Measurements from ENCODE around the gene VANGL2.

VANGL2 gene

DNA sequence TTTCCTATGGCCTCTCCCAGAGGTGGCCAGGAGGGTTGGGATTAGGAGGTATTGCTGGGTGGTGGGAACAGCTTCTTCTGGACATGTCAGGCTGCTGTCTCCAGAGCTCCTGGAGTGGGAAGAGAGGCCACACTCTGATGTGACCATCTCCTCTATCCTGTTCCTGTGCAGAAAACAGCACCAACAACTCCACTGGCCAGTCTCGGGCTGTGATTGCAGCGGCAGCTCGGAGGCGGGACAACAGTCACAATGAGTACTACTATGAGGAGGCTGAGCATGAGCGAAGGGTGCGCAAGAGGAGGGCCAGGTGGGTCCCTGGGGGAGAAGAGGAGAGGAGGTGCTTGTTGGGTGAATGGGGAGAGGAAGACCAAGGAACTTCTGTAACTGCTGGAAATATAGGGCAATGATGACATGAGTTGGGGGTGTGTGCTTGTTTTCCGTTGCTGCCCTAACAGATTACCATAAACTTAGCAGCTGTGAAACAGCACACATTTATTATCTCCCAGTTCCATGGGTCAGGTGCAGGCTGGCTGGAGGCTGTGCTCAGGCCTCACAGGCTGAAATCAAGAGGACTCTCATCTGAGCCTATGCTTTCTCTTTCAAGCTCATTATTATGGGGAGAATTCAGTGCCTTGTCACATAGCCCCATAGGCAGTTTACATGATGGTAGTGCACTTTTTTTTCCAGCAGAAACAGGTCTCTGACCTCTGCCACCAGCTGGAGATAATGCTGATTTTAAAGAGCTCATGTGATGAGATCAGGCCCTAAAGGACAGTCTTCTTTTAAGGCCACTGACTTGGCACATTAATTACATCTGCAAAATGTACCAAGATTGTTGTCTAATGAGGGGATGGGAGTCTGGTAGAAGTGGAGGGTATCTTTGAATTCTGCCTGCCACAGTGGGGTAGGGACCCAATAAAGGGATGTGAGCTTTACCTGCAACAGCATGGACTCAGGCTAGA lies 20.8 kb downstream of the VANGL2 start:
- Histone ChIP-seq H3K27me3 (ENCODE audit: insufficient read depth, low read length) (no peaks in the 10 kb centered on the region), H3K9ac (ENCODE audit: low read depth, low read length) (no peak overlapping the region), H3K27ac (ENCODE audit: low read length) (no peak overlapping the region), H3K4me1 (ENCODE audit: insufficient read depth, low read length) (no peaks in the 10 kb centered on the region), H3K9me3 (ENCODE audit: insufficient read depth, low read depth, low read length) (no peaks in the 10 kb centered on the region), H3K36me3 (ENCODE audit: insufficient read depth, low read depth, low read length) (peaks cover 96% of the 10 kb centered on the region), H3K4me3 (ENCODE audit: low read length) (no peak overlapping the region)

DNA sequence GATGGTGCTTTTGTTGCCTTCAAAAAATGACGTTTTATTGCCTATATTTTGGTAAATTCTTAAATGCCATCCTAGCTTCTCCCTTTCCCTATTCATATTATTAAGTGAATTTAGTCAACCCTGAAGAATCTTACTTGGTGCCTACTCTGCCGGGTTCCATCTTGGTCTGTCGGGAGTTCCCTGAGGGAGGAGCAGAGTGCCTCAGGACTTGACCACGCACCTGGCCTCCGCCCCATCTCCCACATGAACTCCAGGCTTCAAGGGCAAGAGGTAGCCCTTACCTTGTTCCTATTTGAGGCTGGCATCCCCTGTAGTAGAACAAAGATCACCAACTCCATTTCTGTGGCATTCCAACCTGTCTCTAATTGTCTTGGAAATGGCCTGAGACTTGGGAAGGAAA lies 21.5 kb downstream of the VANGL2 start:
- H3K9ac ChIP-seq (ENCODE audit: low read depth, low read length), result no peak overlapping the region
- no peaks in the 10 kb centered on the region for H3K27me3 ChIP-seq (ENCODE audit: insufficient read depth, low read length)
- no peak overlapping the region for H3K4me3 ChIP-seq (ENCODE audit: low read length)
- peaks cover 97% of the 10 kb centered on the region for H3K36me3 ChIP-seq (ENCODE audit: insufficient read depth, low read depth, low read length)
- no peak overlapping the region for H3K27ac ChIP-seq (ENCODE audit: low read length)
- H3K9me3 ChIP-seq (ENCODE audit: insufficient read depth, low read depth, low read length), result no peaks in the 10 kb centered on the region
- no peaks in the 10 kb centered on the region for H3K4me1 ChIP-seq (ENCODE audit: insufficient read depth, low read length)

DNA sequence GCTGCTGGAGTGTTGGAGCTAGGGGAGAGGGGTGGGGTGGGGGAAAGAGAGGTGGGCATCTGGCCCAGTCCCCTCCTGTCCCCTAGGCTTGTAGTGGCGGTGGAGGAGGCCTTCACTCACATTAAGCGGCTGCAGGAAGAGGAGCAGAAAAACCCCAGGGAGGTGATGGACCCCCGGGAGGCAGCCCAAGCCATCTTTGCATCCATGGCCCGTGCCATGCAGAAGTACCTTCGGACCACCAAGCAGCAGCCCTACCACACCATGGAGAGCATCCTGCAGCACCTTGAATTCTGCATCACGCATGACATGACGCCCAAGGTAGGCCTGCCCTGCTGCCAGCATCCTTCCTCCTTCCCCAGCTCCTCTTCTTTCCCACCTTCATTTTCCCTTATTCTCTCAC lies 23.6 kb downstream of the VANGL2 start:
- Histone ChIP-seq H3K9ac (ENCODE audit: low read depth, low read length) (no peak overlapping the region), H3K9me3 (ENCODE audit: insufficient read depth, low read depth, low read length) (no peaks in the 10 kb centered on the region), H3K4me1 (ENCODE audit: insufficient read depth, low read length) (no peaks in the 10 kb centered on the region; the same call in 1 of the 2 replicates), H3K27me3 (ENCODE audit: insufficient read depth, low read length) (no peaks in the 10 kb centered on the region), H3K36me3 (ENCODE audit: insufficient read depth, low read depth, low read length) (peaks cover 90% of the 10 kb centered on the region), H3K27ac (ENCODE audit: low read length) (no peak overlapping the region), H3K4me3 (ENCODE audit: low read length) (no peak overlapping the region)

DNA sequence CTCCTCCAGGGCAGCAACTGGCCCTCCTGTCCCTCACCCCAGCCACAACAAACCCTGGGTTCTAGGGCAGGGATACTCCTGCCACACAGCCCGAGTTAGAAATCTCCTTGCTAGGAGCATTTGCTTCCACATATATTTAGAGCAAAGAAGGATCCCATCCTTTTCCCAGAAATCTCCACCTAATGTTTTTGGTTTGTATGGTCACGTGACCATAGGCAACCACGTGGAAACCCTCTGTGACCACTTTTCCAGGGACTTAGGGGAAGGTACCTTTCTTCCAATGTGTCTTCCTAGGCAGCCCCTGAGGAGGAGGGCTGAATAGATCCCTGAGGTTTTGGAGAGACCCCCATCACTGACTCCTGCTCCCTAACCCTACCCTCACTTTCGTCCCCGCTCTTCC lies 25.5 kb downstream of the VANGL2 start:
- Histone ChIP-seq H3K4me3 (ENCODE audit: low read length) (no peak overlapping the region), H3K9me3 (ENCODE audit: insufficient read depth, low read depth, low read length) (no peaks in the 10 kb centered on the region), H3K36me3 (ENCODE audit: insufficient read depth, low read depth, low read length) (peaks cover 72% of the 10 kb centered on the region), H3K27me3 (ENCODE audit: insufficient read depth, low read length) (no peaks in the 10 kb centered on the region), H3K4me1 (ENCODE audit: insufficient read depth, low read length) (no peaks in the 10 kb centered on the region; the same call in 1 of the 2 replicates), H3K9ac (ENCODE audit: low read depth, low read length) (no peak overlapping the region), H3K27ac (ENCODE audit: low read length) (no peak overlapping the region)

DNA sequence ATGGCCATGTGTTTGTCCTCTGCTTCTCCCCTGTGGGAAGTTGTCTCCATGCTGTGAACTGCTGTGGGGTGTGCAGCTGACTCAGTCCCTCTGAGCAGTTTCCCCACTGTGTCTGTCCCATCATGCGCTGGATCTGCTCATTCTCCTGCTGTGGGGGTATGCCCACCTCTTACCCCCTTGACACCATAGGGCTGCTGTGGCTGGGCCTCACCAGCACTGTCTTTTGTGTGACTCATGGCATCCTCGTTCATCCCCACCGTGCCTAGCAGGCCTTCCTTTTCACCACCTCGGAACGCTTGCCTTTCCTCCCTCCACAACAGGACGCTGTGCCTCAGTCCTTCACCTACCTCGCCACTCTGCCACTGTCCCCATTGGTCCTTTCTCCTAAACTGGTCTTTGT lies 27.3 kb downstream of the VANGL2 start:
- H3K27ac ChIP-seq (ENCODE audit: low read length), result no peak overlapping the region

DNA sequence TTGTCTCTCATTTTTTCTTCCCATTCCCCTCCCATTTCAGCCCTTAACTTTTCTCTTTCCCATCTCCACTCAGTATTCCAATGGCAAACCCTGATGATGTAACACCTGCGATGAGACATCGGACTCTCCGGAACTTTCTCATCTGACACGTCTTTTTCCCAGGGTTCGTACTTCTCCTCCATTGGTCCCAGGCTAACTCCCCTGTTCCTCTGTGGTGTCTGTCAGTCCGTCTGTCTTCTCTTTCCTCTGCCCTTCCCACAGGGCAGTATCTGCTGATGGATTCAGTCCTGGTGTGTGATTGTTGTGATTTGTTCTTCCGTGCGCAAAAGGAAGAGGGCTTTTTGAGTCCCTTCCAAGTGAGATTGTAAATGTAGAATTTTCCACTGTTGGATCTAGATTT lies 27.7 kb downstream of the VANGL2 start:
- no peaks in the 10 kb centered on the region for H3K27me3 ChIP-seq (ENCODE audit: insufficient read depth, low read length)
- H3K4me1 ChIP-seq (ENCODE audit: insufficient read depth, low read length), result no peaks in the 10 kb centered on the region; the same call in 1 of the 2 replicates
- H3K9me3 ChIP-seq (ENCODE audit: insufficient read depth, low read depth, low read length), result no peaks in the 10 kb centered on the region
- peaks cover 50% of the 10 kb centered on the region for H3K36me3 ChIP-seq (ENCODE audit: insufficient read depth, low read depth, low read length)
- H3K27ac ChIP-seq (ENCODE audit: low read length), result no peak overlapping the region
- H3K9ac ChIP-seq (ENCODE audit: low read depth, low read length), result no peak overlapping the region
- no peak overlapping the region for H3K4me3 ChIP-seq (ENCODE audit: low read length)

More for the DNA sequence above, 27.3 kb downstream of the VANGL2 start:
- Histone ChIP-seq H3K9ac (ENCODE audit: low read depth, low read length) (no peak overlapping the region), H3K4me1 (ENCODE audit: insufficient read depth, low read length) (no peaks in the 10 kb centered on the region; the same call in 1 of the 2 replicates), H3K27me3 (ENCODE audit: insufficient read depth, low read length) (no peaks in the 10 kb centered on the region), H3K36me3 (ENCODE audit: insufficient read depth, low read depth, low read length) (peaks cover 55% of the 10 kb centered on the region), H3K4me3 (ENCODE audit: low read length) (no peak overlapping the region), H3K9me3 (ENCODE audit: insufficient read depth, low read depth, low read length) (no peaks in the 10 kb centered on the region)

DNA sequence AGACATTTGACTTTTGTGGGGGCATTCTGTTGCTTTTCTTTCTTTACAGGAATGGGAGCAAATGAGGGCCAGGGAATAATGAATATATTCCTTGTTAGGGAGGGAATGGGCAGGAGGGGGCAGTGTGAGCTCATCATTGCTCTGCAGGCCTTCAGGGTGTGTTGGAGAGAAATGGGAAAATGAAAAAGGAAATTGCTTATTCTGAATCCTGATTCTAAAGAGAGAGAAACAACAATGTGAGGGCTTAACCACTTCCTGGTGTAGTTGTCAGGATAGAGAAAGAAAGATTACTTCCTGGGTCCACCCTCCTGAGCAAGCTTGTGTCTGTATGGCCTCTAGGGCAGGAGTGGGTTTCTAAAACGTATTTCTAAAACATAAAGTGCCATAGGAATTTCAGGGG lies 28.3 kb downstream of the VANGL2 start:
- no peaks in the 10 kb centered on the region for H3K9me3 ChIP-seq (ENCODE audit: insufficient read depth, low read depth, low read length)
- no peak overlapping the region for H3K4me3 ChIP-seq (ENCODE audit: low read length)
- no peak overlapping the region for H3K27ac ChIP-seq (ENCODE audit: low read length)
- H3K9ac ChIP-seq (ENCODE audit: low read depth, low read length), result no peak overlapping the region
- peaks cover 44% of the 10 kb centered on the region for H3K36me3 ChIP-seq (ENCODE audit: insufficient read depth, low read depth, low read length)
- H3K4me1 ChIP-seq (ENCODE audit: insufficient read depth, low read length), result no peaks in the 10 kb centered on the region; the same call in 1 of the 2 replicates
- no peaks in the 10 kb centered on the region for H3K27me3 ChIP-seq (ENCODE audit: insufficient read depth, low read length)

DNA sequence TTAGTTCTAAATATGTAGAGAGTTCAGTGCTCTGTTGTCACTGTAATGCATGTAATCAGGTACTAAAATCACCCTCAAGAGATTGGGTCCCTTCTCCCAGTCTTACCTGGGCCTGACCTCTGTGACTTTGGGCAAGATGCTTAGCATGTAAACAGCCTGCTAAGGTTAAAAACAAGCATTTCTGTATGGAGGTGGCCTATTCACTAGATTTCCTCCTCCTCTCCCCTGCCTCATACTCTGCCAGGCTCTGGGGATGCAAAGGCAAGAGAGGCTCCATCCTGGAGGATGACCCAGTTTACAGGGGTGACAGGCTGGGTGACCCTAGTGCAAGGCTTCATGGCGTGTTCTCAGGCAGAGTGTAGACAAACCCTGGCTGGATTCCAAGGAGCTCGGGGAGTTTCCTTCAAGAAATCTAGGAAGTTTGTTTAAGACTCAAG lies 28.8 kb downstream of the VANGL2 start:
- H3K9ac ChIP-seq (ENCODE audit: low read depth, low read length), result no peak overlapping the region
- no peak overlapping the region for H3K4me3 ChIP-seq (ENCODE audit: low read length)
- H3K4me1 ChIP-seq (ENCODE audit: insufficient read depth, low read length), result no peaks in the 10 kb centered on the region; the same call in 1 of the 2 replicates
- no peaks in the 10 kb centered on the region for H3K9me3 ChIP-seq (ENCODE audit: insufficient read depth, low read depth, low read length)
- H3K36me3 ChIP-seq (ENCODE audit: insufficient read depth, low read depth, low read length), result peaks cover 39% of the 10 kb centered on the region
- no peak overlapping the region for H3K27ac ChIP-seq (ENCODE audit: low read length)
- H3K27me3 ChIP-seq (ENCODE audit: insufficient read depth, low read length), result no peaks in the 10 kb centered on the region

DNA sequence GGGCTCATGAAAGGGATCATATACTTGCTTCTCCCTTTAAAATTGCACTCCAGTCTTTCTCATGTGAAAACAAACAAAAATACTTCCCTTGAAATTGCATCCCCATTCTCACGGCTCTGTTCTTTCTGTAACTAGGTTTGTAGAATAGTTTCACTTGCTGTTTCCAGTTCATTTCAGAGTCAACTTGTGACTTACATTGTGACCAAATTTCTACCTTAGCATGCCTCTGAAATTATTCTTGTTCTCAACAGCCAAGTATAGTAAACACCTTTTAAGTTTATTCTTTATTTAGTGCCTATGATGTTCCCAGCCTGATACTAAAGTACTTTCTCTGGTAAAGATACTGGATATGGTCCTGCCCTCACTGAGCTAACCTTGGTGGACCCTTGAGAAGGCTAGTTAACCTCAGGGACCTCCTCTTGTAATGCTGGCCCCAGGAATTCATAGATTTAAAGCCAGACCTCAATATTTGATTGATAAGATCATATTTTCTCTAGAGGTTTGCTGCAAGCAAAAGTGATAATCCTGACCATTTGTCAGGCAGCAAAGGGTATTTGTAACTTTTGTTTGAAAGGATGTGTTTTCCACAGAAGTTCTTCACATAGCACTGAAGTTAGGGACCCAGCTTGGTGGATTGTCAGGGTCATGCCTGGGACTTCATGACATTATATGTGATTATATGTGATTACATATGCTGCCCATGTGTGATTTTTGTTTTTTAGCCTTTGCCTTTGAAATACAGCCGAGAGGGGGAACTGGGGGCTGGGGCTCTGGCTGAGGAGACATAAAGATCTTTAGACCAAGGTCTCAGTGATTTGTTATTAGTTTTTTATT lies 29.6 kb downstream of the VANGL2 start:
- no peaks in the 10 kb centered on the region for H3K9me3 ChIP-seq (ENCODE audit: insufficient read depth, low read depth, low read length)
- peaks cover 32% of the 10 kb centered on the region for H3K36me3 ChIP-seq (ENCODE audit: insufficient read depth, low read depth, low read length)
- H3K9ac ChIP-seq (ENCODE audit: low read depth, low read length), result no peak overlapping the region
- no peak overlapping the region for H3K27ac ChIP-seq (ENCODE audit: low read length)
- H3K4me3 ChIP-seq (ENCODE audit: low read length), result no peak overlapping the region
- no peaks in the 10 kb centered on the region for H3K27me3 ChIP-seq (ENCODE audit: insufficient read depth, low read length)
- H3K4me1 ChIP-seq (ENCODE audit: insufficient read depth, low read length), result no peaks in the 10 kb centered on the region; the same call in 1 of the 2 replicates

DNA sequence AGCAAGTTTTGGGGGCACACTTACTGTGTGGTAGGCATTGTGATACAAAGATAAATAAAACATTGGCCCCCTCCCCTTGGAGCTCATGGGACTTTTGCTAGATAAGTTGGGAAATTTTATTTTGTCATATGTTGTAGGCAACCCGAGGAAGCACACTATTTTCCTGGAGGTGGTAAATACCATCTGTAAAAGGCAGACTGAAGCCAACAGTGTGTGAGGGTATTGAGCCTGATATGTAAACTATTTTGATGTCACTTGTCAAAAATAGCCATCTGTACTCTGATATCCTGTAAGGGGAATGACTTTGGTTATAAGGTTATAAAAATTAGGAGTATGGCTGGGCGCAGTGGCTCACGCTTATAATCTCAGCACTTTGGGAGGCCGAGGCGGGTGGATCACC lies 30.6 kb downstream of the VANGL2 start:
- H3K27me3 ChIP-seq (ENCODE audit: insufficient read depth, low read length), result no peaks in the 10 kb centered on the region
- no peak overlapping the region for H3K9ac ChIP-seq (ENCODE audit: low read depth, low read length)
- H3K27ac ChIP-seq (ENCODE audit: low read length), result no peak overlapping the region
- H3K9me3 ChIP-seq (ENCODE audit: insufficient read depth, low read depth, low read length), result no peaks in the 10 kb centered on the region
- H3K4me1 ChIP-seq (ENCODE audit: insufficient read depth, low read length), result no peaks in the 10 kb centered on the region; the same call in 1 of the 2 replicates
- H3K36me3 ChIP-seq (ENCODE audit: insufficient read depth, low read depth, low read length), result peaks cover 21% of the 10 kb centered on the region
- no peak overlapping the region for H3K4me3 ChIP-seq (ENCODE audit: low read length)

DNA sequence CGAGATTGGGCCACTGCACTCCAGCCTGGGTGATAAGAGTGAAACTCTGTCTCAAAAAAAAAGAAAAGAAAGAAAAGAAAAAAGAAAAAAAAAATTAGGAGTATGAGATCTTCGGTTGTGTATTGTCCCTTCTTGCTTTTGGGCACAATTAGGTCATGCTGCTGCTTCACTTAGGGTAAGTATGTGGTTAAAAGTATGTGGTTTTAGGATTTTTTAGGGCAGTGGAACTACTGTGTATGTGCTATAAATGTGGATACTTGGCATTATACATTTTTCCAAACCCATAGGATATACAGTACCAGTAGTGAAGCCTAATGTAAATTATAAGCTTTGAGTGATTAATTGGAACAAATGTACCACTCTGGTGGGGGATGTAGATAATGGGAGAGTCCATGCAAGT lies 31.2 kb downstream of the VANGL2 start:
- H3K9me3 ChIP-seq (ENCODE audit: insufficient read depth, low read depth, low read length), result no peaks in the 10 kb centered on the region
- H3K27me3 ChIP-seq (ENCODE audit: insufficient read depth, low read length), result no peaks in the 10 kb centered on the region
- H3K4me1 ChIP-seq (ENCODE audit: insufficient read depth, low read length), result no peaks in the 10 kb centered on the region; the same call in 1 of the 2 replicates
- H3K9ac ChIP-seq (ENCODE audit: low read depth, low read length), result no peak overlapping the region
- peaks cover 15% of the 10 kb centered on the region for H3K36me3 ChIP-seq (ENCODE audit: insufficient read depth, low read depth, low read length)
- H3K4me3 ChIP-seq (ENCODE audit: low read length), result no peak overlapping the region
- H3K27ac ChIP-seq (ENCODE audit: low read length), result no peak overlapping the region
